HepG2 (cell line): Measurements from ENCODE around the gene UAP1. TPM values are rescaled to one million over a fixed set of nuclear protein-coding genes. Genes with fewer than 3 reads are reported as not detected.

Experiments used
- AGO1 ChIP-seq: fragments of 200-400 bp; formaldehyde crosslinking; IDR thresholded peaks from 2 replicates; pipeline ENCODE4 v1.6.1; 2017; ENCODE audit warnings: mild to moderate bottlenecking, low read depth, low read length, moderate library complexity; ENCODE audit not compliant: poor library complexity, severe bottlenecking
- CAMTA2 ChIP-seq: sonication (generic); formaldehyde crosslinking; IDR thresholded peaks from 2 replicates; pipeline ENCODE4 v1.4.0; 2020; ENCODE audit warnings: mild to moderate bottlenecking, missing genetic modification reagents, borderline replicate concordance
- DMAP1 ChIP-seq: IDR thresholded peaks from 2 replicates; pipeline ENCODE4 v1.6.1; 2016
- DNMT3B ChIP-seq: conservative IDR thresholded peaks from 2 replicates; pipeline ENCODE4 v1.6.1; 2016; ENCODE audit warnings: missing biosample characterization, control low read depth
- FOSL1 ChIP-seq: sonication (generic); formaldehyde crosslinking; IDR thresholded peaks from 2 replicates; pipeline ENCODE4 v1.9.0; 2021; ENCODE audit warnings: missing genetic modification reagents, borderline replicate concordance
- GABPB1 ChIP-seq: IDR thresholded peaks from 2 replicates; pipeline ENCODE4 v1.6.1; 2016; ENCODE audit warnings: mild to moderate bottlenecking, missing genetic modification reagents, moderate library complexity, missing compliant biosample characterization
- KDM5A ChIP-seq: fragments of 200-600 bp; sonication (generic); IDR thresholded peaks from 2 replicates; pipeline ENCODE4 v1.7.0; 2018; ENCODE audit warnings: antibody characterized with exemption, mild to moderate bottlenecking, low read length, borderline replicate concordance
- KLF15 ChIP-seq: sonication (generic); formaldehyde crosslinking; IDR thresholded peaks from 2 replicates; pipeline ENCODE4 v1.8.1; 2023; ENCODE audit warnings: borderline replicate concordance, mild to moderate bottlenecking, inconsistent platforms, missing genetic modification reagents, mixed read lengths
- MED13 ChIP-seq: sonication (generic); formaldehyde crosslinking; IDR thresholded peaks from 2 replicates; pipeline ENCODE4 v1.5.0; 2020; ENCODE audit warnings: missing genetic modification reagents
- NCOA5 ChIP-seq: sonication (generic); formaldehyde crosslinking; IDR thresholded peaks from 2 replicates; pipeline ENCODE4 v1.4.0; 2020; ENCODE audit warnings: missing genetic modification reagents
- NR2F2 ChIP-seq: IDR thresholded peaks from 2 replicates; pipeline ENCODE4 v1.6.1; 2012; ENCODE audit warnings: low read depth, inconsistent platforms, borderline replicate concordance
- RCOR2 ChIP-seq: IDR thresholded peaks from 2 replicates; pipeline ENCODE4 v1.6.1; 2016; ENCODE audit warnings: missing biosample characterization, missing genetic modification reagents
- SKI ChIP-seq: fragments of 450-650 bp; IDR thresholded peaks from one replicate; pipeline ENCODE4 v1.6.1; 2018; ENCODE audit warnings: mild to moderate bottlenecking; ENCODE audit not compliant: partially characterized antibody
- ZNF550 ChIP-seq: sonication (generic); formaldehyde crosslinking; IDR thresholded peaks from 2 replicates; pipeline ENCODE4 v1.4.0; 2020; ENCODE audit warnings: mild to moderate bottlenecking, missing genetic modification reagents, borderline replicate concordance
- ZNF570 ChIP-seq: sonication (generic); formaldehyde crosslinking; IDR thresholded peaks from 2 replicates; pipeline ENCODE4 v1.4.0; 2020; ENCODE audit warnings: mild to moderate bottlenecking, missing genetic modification reagents, borderline replicate concordance
- ZNF737 ChIP-seq: sonication (generic); formaldehyde crosslinking; IDR thresholded peaks from 2 replicates; pipeline ENCODE4 v1.5.0; 2020; ENCODE audit warnings: missing genetic modification reagents, mild to moderate bottlenecking, borderline replicate concordance
- ZNF75D ChIP-seq: sonication (generic); formaldehyde crosslinking; IDR thresholded peaks from 2 replicates; pipeline ENCODE4 v1.8.1; 2023; ENCODE audit warnings: missing genetic modification reagents, mild to moderate bottlenecking, borderline replicate concordance
- ZSCAN21 ChIP-seq: sonication (generic); formaldehyde crosslinking; IDR thresholded peaks from 2 replicates; pipeline ENCODE4 v1.8.0; 2022; ENCODE audit warnings: mild to moderate bottlenecking, missing genetic modification reagents, moderate library complexity, borderline replicate concordance
- polyA plus RNA-seq, 8 experiments: library from polyadenylated mRNA; depleted of rRNA in 3 of 8; stranded (reverse) in 7 of 8; unstranded in 1 of 8; fragments of >200 nt; fragmentation: Illumina TruSeq in 4 of 8; extraction: Trizol in 4 of 8; gene quantifications; 2 replicates each; pipeline versions ENCODE4 v1.2.1 to v1.2.3, GENCODE V29; 2011 to 2016; ENCODE audit warnings: low read depth in 4 of 8, missing spikeins in 1 of 8, mixed read lengths in 1 of 8; ENCODE audit not compliant: insufficient read depth in 1 of 8
- total RNA-seq, 5 experiments: library from RNA; depleted of rRNA; stranded (reverse); fragments of >200 nt; fragmentation: Illumina TruSeq; extraction: Trizol; gene quantifications; 2 replicates each; pipeline ENCODE4 v1.2.3, GENCODE V29; 2016; ENCODE audit warnings: low read depth in 1 of 5
- TF ChIP-seq, protein P1 (sequence below): sonication (generic); formaldehyde crosslinking; IDR thresholded peaks from 2 replicates; pipeline ENCODE4 v1.5.1; 2020; ENCODE audit warnings: mild to moderate bottlenecking, missing genetic modification reagents
- TF ChIP-seq, protein P2 (sequence below): sonication (generic); formaldehyde crosslinking; IDR thresholded peaks from 2 replicates; pipeline ENCODE4 v1.8.1; 2022; ENCODE audit warnings: mild to moderate bottlenecking, missing genetic modification reagents
- TF ChIP-seq, protein P3 (sequence below): sonication (generic); formaldehyde crosslinking; IDR thresholded peaks from 2 replicates; pipeline ENCODE4 v1.5.1; 2020; ENCODE audit warnings: missing genetic modification reagents, mild to moderate bottlenecking, borderline replicate concordance
- TF ChIP-seq, protein P4 (sequence below): conservative IDR thresholded peaks from 2 replicates; pipeline ENCODE4 v1.6.1; 2018; ENCODE audit warnings: missing genetic modification reagents

The UAP1 gene
- total and polyA plus RNA-seq, 2 of the 13 experiments (the other 11 are each of a cell fraction or from before 2014, with no cell fraction given) = 48.4 to 117 TPM

DNA sequence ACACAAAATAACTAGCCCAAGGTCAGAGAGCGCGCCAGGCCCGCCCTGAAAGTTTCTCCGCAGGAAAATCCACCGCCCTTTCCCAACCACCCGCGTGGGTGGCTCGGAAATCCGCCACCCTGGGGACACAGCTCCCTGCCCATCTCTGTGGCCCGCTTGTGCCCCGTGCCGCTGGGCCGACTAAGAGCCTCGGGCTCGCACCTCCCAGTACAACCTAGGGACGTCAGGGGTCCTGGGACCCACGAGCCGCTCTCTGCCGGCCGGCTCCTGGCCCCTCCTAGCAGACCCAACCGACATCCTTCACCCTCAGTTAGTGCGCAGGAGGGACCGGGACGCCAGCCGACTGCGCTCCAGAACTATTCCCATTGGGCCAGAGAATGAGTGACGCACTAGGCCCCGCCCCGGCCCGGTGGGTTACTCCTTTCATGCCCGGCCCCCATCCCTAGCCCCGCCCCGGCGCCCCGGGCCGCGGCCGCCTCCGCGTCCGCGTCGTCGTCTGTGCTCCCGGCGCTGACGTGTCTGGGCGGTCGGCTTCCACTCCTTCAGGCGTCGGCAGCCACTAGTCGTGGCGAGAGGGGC lies 396 bp upstream of the UAP1 start (continued):
- TF ChIP-seq, protein P1, sequence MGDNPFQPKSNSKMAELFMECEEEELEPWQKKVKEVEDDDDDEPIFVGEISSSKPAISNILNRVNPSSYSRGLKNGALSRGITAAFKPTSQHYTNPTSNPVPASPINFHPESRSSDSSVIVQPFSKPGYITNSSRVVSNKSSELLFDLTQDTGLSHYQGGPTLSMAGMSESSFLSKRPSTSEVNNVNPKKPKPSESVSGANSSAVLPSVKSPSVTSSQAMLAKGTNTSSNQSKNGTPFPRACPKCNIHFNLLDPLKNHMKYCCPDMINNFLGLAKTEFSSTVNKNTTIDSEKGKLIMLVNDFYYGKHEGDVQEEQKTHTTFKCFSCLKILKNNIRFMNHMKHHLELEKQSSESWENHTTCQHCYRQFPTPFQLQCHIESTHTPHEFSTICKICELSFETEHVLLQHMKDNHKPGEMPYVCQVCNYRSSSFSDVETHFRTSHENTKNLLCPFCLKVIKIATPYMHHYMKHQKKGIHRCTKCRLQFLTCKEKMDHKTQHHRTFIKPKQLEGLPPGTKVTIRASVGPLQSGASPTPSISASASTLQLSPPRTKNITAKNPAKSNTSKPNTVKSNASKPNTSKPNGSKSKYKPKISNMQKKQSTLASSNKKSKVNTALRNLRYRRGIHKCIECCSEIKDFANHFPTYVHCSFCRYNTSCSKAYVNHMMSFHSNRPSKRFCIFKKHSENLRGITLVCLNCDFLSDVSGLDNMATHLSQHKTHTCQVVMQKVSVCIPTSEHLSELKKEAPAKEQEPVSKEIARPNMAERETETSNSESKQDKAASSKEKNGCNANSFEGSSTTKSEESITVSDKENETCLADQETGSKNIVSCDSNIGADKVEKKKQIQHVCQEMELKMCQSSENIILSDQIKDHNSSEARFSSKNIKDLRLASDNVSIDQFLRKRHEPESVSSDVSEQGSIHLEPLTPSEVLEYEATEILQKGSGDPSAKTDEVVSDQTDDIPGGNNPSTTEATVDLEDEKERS (CRISPR knock-in tag) = no peak
- TF ChIP-seq, protein P2, sequence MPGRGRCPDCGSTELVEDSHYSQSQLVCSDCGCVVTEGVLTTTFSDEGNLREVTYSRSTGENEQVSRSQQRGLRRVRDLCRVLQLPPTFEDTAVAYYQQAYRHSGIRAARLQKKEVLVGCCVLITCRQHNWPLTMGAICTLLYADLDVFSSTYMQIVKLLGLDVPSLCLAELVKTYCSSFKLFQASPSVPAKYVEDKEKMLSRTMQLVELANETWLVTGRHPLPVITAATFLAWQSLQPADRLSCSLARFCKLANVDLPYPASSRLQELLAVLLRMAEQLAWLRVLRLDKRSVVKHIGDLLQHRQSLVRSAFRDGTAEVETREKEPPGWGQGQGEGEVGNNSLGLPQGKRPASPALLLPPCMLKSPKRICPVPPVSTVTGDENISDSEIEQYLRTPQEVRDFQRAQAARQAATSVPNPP = no peak; the same call in 1 of the 2 replicates
- TF ChIP-seq AGO1 (peak; percentile 18), ZSCAN21 (CRISPR knock-in tag) (no peak), ZNF570 (no peak), DNMT3B (CRISPR knock-in tag) (no peak), ZNF75D (no peak), ZNF737 (0 out of 2 replicates have a peak, but pooled peaks have one; percentile 40), SKI (peak; percentile 68), KDM5A (peak; percentile 66), MED13 (no peak), FOSL1 (CRISPR knock-in tag) (no peak), NR2F2 (no peak; the same call in 1 of the 2 replicates), NCOA5 (CRISPR knock-in tag) (no peak), DMAP1 (CRISPR knock-in tag) (peak; percentile 73), ZNF550 (no peak), GABPB1 (peak; percentile 57; the same call in 1 of the 2 replicates), KLF15 (CRISPR knock-in tag) (peak; percentile 10; the same call in 1 of the 2 replicates), CAMTA2 (CRISPR knock-in tag) (no peak), RCOR2 (CRISPR knock-in tag) (no peak)
- TF ChIP-seq, protein P3, sequence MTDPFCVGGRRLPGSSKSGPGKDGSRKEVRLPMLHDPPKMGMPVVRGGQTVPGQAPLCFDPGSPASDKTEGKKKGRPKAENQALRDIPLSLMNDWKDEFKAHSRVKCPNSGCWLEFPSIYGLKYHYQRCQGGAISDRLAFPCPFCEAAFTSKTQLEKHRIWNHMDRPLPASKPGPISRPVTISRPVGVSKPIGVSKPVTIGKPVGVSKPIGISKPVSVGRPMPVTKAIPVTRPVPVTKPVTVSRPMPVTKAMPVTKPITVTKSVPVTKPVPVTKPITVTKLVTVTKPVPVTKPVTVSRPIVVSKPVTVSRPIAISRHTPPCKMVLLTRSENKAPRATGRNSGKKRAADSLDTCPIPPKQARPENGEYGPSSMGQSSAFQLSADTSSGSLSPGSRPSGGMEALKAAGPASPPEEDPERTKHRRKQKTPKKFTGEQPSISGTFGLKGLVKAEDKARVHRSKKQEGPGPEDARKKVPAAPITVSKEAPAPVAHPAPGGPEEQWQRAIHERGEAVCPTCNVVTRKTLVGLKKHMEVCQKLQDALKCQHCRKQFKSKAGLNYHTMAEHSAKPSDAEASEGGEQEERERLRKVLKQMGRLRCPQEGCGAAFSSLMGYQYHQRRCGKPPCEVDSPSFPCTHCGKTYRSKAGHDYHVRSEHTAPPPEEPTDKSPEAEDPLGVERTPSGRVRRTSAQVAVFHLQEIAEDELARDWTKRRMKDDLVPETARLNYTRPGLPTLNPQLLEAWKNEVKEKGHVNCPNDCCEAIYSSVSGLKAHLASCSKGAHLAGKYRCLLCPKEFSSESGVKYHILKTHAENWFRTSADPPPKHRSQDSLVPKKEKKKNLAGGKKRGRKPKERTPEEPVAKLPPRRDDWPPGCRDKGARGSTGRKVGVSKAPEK (CRISPR knock-in tag) = 0 out of 2 replicates have a peak, but pooled peaks have one; percentile 40
- TF ChIP-seq, protein P4, sequence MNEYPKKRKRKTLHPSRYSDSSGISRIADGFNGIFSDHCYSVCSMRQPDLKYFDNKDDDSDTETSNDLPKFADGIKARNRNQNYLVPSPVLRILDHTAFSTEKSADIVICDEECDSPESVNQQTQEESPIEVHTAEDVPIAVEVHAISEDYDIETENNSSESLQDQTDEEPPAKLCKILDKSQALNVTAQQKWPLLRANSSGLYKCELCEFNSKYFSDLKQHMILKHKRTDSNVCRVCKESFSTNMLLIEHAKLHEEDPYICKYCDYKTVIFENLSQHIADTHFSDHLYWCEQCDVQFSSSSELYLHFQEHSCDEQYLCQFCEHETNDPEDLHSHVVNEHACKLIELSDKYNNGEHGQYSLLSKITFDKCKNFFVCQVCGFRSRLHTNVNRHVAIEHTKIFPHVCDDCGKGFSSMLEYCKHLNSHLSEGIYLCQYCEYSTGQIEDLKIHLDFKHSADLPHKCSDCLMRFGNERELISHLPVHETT (CRISPR knock-in tag) = no peak
